GM12892 (cell line): ENCODE data around the gene CMTM2.
A peak's percentile ranks its signal among the peaks of the same experiment; 100 is the strongest.
"Not testable (repeated sequence)": the region's sequence is repeated elsewhere in the genome, so short reads cannot be mapped to it uniquely, and the experiment has no call there.

ENCODE experiments used
- DNase-seq: peaks from one replicate; pipeline ENCODE4 v3.0.0; 2011; ENCODE audit not compliant: insufficient read length
- FAIRE-seq: peaks from 2 replicates; lab custom pipeline; 2011; peaks lifted over from hg19 to GRCh38; lab: Jason Lieb, UNC
- POLR2A ChIP-seq: IDR thresholded peaks from 2 replicates; pipeline ENCODE4 v1.6.1; 2011; ENCODE audit warnings: low read depth, low read length, control low read depth
- POLR2AphosphoS5 ChIP-seq: IDR thresholded peaks from 2 replicates; pipeline ENCODE4 v1.6.1; 2011; ENCODE audit warnings: low read depth, low read length, control low read depth
- TAF1 ChIP-seq: IDR thresholded peaks from 2 replicates; pipeline ENCODE4 v1.6.1; 2011; ENCODE audit warnings: low read depth, mild to moderate bottlenecking, control low read depth, low read length, borderline replicate concordance

Gene CMTM2

GRCh38 chr16:66588981-66589713 is 9.9 kb downstream of the CMTM2 start:
- TF ChIP-seq POLR2A (no peak), POLR2AphosphoS5 (no peak), TAF1 (no peak)
- no peak for FAIRE-seq
- peak; percentile 63 for DNase-seq

GRCh38 chr16:66590322-66590721 is 11.1 kb downstream of the CMTM2 start:
- FAIRE-seq (peak; percentile 85), DNase-seq (no peak)

GRCh38 chr16:66591018-66591417 is 11.8 kb downstream of the CMTM2 start:
- no peak for DNase-seq
- FAIRE-seq: no peak
- TF ChIP-seq POLR2A: no peak
- TF ChIP-seq TAF1: no peak
- TF ChIP-seq POLR2AphosphoS5: no peak

More at GRCh38 chr16:66590322-66590721, 11.1 kb downstream of the CMTM2 start:
- TF ChIP-seq POLR2A (no peak), POLR2AphosphoS5 (no peak), TAF1 (no peak)

- FAIRE-seq (no peak), DNase-seq (no peak)
- no peak for TF ChIP-seq POLR2A
- TF ChIP-seq TAF1: no peak
- no peak for TF ChIP-seq POLR2AphosphoS5
These were observed 13.0 kb downstream of the CMTM2 start for GRCh38 chr16:66592241-66592640.

GRCh38 chr16:66592814-66593213 is 13.6 kb downstream of the CMTM2 start:
- no peak for FAIRE-seq
- no peak for TF ChIP-seq POLR2AphosphoS5
- TF ChIP-seq POLR2A: no peak
- TF ChIP-seq TAF1: no peak
- DNase-seq: no peak

- FAIRE-seq (no peak), DNase-seq (no peak)
- TF ChIP-seq POLR2A (no peak), TAF1 (no peak), POLR2AphosphoS5 (no peak)
These were observed 15.5 kb downstream of the CMTM2 start for GRCh38 chr16:66594739-66595138.

GRCh38 chr16:66596559-66596958 is 17.3 kb downstream of the CMTM2 start:
- DNase-seq, FAIRE-seq: not testable (repeated sequence)

GRCh38 chr16:66596986-66597848 is 18.0 kb downstream of the CMTM2 start:
- DNase-seq (no peak), FAIRE-seq (no peak)
- TF ChIP-seq POLR2A (no peak), TAF1 (no peak)

GRCh38 chr16:66598111-66598510 is 18.8 kb downstream of the CMTM2 start:
- no peak for FAIRE-seq
- TF ChIP-seq TAF1: no peak
- TF ChIP-seq POLR2A: no peak
- no peak for TF ChIP-seq POLR2AphosphoS5
- no peak for DNase-seq

- DNase-seq: no peak
- no peak for FAIRE-seq
- TF ChIP-seq TAF1 (no peak), POLR2AphosphoS5 (no peak), POLR2A (no peak)
These were observed 20.5 kb downstream of the CMTM2 start for GRCh38 chr16:66599726-66600125.

- TF ChIP-seq POLR2AphosphoS5 (no peak), TAF1 (no peak), POLR2A (no peak)
- DNase-seq (no peak), FAIRE-seq (no peak)
These were observed 21.2 kb downstream of the CMTM2 start for GRCh38 chr16:66600477-66600876.

GRCh38 chr16:66601471-66601870 is 22.2 kb downstream of the CMTM2 start:
- no peak for FAIRE-seq
- TF ChIP-seq POLR2A (no peak), TAF1 (no peak), POLR2AphosphoS5 (no peak)
- no peak for DNase-seq
